ENCODE measurements around the gene SH2B2.

SH2B2 gene

DNA sequence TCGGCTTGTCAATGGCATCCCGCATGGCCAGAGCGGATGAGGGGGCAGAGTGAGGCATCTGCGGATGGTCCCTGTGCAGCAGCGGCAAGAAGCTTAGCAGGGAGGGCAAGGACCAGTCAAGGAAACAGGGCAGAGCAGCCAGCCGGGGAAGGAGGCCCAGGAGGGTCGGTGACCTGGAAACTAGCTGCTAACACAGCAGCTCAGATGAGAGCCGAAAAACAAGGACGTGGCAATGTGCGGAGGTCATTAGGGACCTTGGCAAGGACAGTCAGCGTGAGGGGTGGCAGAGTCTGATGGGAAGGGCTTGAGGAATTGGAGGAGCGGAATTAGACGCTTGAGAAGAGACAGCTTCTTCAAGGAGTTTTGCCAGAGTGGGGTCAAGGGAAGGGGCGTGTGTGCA, 20.1 kb upstream of the SH2B2 start:
- no peak for DNase-seq (ENCODE audit: low spot score)

DNA sequence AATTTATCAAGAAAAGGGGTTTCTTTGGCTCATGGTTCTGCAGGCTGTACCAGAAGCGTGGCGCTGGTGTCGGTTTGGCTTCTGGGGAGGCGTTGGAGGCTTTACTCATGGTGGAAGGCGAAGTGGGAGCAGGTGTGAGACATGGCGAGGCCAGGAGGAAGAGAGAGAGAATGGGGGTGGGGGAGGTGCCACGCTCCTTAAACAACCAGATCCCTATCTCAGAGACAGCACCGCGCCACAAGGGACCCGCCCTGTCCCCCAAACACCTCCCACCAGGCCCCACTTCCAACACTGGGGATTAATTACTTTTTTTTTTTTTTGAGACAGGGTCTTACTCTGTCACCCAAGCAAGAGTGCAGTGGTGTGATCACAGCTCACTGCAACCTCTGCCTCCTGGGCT, 18.0 kb upstream of the SH2B2 start:
- no peak for DNase-seq (ENCODE audit: low spot score)

DNA sequence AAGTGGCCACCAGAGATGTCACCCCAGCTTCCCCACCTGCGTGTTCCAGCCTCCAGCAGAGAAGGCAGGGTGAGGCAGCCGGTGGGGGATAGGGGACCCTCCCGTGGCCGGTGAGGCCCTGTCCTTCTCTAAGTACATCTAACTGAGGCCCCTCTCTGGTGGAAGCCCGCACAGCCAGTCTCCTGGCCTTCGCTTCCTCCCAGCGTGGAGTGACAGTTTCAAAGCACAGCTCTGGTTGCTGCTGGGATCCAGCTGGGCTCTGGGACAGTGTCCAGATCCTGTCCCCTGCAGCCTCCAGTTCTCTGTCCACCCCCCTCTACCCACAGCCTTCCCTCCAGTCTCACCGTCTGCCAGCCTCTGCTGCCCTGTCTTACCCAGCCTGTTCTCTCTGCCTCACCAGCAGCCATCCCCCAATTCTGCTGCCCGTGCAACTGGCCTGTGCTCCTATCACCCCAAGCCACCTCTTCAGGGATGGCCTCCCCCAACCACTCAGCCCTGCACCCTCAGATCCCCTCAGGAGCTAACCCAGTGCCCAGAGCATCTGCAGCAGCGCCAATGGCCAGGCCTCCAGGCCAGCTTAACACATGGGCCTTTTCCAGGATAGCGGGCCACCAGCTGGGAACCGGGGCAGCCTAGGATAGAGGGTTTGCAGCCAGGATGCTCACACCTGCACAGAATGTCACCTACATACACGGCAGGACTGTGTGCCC, 16.3 kb upstream of the SH2B2 start:
- DNase-seq (ENCODE audit: low spot score), result no peak

DNA sequence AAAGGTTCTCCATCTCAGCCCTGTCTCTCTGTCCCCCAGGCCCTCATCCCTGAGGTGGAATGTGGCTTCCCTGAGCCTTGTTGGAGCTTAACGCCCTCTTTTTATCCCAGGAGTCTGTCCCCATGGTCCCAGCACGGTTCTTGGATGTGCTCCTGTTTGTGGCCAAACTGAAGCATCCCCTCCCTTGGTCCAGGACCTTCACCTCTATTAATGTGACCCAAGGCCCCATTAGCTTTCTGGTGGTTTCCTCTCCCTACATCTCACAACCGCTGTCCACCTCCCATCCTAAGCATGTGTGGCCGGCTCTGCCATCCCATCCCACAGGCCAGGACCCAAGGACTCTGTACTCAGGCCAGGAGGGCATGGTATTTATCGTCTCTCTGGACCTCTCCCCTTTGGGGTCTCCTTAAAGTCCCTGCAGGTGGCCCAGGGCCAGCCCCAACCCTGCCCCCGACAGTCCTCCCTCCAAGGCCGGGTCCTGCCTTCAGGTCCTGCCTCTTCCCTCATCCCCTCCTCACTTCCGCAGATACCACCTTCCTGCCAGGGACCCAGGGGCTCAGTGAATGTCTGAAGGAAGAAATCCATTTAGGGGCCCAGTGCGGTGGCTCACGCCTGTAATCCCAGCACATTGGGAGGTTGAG, 15.4 kb upstream of the SH2B2 start:
- DNase-seq (ENCODE audit: low spot score), result no peak

DNA sequence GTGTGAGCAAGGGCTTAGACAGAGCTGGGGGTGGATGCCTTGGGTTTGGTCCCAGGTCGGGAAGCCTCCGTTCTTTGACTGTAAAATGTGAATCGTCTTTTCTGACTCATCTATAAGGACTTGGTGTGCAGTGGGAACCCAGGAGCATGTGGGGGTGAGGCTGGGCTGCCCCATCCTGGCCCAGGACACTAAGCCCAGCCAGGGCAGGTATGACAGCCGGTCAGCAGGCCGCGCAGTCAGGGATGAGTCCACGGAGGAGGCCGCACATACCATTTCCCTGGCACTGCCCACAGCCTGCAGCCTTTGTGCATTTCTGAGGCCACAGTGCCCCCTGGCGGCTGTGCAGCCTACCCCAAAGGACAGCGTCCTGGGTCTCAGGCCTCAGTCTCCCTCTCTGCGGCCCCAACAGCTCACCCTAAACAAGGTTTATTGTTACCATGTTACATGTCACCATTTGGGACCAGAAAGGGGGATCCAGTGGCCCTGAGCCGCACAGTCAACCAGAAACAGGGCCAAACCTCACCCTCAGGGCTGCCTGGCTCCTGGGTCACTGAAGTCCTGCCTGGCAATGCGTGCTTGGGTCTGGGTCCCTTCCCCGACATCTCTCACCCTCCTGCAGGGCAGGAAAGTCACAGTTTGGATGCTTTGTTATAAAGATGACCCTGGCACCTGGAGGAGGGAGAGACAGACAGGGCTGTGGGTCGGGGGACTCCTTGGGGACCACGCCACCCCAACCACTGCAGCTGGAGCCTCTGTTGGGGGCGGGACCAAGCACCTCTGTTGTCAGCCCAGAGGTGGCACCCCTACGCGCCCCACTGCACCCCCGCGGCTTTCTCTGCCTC, 14.4 kb upstream of the SH2B2 start:
- DNase-seq (ENCODE audit: low spot score), result peak; percentile 84

DNA sequence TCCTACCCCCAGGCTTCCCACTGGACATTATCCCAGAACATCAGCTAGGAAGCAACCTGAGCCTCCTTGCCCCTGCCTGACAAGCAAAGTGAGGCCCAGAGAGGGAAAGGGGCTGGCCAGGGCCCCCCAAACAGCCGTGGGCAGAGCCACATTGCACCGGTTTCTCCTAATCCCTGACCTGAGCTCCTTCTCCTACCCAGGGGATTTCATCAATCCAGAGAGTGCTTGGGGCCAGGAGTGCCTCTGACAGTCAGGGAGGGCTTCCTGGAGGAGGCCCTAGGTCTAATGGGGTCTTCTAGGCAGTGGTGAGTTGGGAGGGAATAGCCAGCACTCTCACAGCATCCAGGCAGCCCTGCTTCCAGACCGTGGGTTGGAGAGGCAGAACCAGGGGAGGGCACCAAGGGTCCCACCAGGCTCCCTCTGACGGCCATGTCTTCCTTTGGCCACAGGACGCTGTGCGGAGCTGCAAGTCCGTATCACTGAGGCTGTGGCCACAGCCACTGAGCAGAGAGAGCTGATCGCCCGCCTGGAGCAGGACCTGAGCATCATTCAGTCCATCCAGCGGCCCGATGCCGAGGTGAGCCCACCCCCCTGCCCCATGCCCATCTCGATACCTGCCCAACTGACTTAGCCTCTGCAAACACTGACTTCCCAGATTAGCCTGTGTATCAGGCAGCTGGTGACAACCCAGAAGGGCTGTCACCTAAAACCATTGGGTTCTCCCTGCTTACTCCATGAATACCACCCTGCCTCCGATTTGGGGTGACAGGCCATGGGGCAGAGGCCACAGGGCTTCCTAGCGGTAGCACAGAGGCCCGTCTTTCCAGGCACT, 13.5 kb upstream of the SH2B2 start:
- DNase-seq (ENCODE audit: low spot score), result no peak

DNA sequence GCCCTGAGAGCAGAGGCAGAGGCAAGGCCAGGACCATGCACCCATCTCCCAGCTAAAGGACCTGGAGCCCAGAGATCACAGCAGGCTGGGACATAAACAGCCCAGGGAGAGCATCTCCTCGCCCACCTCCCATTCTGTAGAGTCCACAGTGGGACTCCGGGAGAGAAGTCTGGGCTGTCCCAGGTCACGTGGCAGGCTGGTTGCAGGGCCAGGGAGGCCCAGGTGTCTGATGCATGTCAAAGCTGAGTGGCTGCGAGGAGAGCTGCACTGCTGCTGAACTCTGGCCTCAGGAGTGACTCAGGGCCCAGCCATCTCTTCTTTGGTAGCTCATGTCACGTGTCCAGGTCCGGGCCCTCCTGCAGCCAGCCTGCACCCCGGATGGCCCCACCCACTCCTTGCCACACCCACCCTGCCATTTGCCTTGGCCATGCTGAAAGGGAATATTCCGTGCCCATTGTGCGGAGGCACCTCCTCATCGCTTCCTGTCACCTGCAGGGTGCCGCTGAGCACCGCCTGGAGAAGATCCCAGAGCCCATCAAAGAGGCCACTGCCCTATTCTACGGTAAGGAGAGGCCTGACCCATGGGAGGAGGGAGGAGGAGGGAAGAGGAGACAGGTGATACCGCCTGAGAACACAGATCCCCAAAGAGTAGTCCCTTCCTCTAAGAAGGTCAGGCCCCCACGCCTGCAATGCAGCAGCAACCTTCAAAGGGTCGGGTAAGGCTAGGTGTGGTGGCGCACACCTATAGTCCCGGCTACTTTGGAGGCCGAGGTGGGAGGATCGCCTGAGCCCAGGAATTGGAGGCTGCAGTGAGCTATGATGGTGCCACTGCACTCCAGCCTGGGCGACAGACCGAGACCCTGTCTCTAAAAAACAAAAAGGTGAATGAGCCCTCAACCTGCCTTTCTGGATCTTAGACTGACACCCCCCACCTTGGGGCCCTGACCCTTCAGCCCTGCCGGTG, 12.6 kb upstream of the SH2B2 start:
- DNase-seq (ENCODE audit: low spot score), result no peak

DNA sequence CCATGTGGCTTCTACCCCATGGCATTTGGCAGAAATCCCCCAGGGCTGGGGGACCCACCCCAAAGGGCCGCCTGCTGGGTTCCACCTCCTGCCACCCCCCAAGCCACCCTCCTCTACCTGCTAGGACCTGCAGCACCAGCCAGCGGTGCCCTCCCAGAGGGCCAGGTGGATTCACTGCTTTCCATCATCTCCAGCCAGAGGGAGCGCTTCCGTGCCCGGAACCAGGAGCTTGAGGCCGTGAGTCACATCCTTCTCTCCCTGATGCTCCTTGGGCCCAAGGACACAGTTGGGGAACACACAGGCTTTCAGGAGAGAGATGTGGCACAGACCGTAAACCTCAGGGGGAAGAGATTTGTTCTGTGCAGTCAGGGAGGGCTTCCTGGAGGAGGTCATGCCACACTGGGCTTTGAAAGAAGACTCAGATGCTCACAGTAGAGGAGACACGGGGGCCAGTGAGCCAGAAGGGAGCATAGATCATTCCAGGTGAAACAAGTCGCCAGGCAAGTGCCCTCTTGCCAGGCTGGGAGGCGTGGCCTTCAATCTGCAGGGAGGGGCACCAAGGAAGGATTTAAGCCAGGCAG, 11.5 kb upstream of the SH2B2 start:
- no peak for DNase-seq (ENCODE audit: low spot score)

DNA sequence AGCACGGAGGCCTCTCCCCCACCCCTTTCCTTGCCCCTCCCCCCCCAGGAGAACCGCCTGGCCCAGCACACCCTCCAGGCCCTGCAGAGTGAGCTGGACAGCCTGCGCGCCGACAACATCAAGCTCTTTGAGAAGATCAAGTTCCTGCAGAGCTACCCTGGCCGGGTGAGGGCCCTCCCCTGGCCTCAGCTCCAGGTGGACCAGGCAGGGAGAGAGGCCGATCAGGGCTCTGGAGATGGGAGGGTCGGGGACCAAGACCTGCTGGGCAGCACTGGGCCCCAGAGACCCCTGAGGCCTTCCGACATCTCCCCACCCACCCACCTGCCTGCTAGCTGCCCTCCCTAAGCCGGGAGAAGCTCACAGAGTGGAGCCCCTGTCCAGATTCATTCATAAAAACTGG, 8.8 kb upstream of the SH2B2 start:
- no peak for DNase-seq (ENCODE audit: low spot score)

DNA sequence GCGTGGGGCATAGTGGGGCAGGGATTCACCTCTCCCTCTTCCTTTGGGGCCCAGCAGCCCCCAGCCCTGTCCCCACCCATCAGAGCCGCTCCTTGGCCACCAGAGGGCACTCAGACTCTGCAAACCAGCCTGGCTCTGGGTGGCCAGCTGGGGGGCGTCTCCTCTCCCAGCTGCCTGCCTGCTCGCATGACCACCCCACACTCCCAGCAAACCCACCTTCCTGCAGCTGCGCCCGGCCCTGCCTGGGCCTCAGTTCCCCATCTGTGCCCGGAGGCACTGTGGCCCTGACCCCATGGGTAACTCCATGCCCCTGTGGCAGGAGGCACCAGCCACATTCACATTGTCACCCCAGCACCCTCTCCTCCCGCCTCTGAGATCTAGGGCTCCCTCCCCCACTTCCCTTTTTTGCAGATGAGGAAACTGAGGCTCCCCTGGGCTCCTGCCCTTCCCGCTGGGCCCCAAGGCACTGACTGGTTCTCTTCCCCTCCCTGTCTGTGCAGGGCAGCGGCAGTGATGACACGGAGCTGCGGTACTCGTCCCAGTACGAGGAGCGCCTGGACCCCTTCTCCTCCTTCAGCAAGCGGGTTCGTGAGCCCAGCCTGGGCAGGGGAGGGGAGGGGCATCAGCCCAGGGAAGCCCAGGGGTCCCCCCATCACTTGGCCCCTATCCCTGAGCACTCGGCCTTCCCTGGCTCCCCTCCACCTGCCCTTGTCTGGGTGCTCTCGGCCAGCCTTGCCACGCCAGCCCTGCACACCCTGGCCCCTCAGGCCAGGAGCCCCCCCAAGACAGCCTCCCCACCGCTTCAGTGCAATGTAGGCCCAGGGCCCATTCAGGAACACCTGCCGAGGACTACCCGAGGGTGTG, 6.9 kb upstream of the SH2B2 start:
- DNase-seq (ENCODE audit: low spot score), result no peak

DNA sequence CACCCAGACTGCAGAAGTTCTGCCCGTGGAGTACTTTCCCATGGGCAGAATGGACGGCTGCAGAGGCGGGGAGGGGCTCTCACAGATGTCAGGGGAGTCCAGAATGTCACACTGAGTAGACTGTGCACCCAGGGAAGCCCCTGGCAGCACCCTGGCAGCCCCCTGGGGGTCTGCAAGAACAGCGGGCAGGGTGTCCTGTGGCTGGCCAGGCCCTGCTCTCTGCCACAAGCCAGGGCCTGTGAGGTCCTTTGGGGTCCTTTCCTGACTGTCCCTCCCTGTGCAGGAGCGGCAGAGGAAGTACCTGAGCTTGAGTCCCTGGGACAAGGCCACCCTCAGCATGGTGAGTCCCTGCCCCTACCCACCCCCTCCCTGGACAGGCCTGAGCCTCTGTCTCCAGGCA, 6.1 kb upstream of the SH2B2 start:
- DNase-seq (ENCODE audit: low spot score), result no peak

DNA sequence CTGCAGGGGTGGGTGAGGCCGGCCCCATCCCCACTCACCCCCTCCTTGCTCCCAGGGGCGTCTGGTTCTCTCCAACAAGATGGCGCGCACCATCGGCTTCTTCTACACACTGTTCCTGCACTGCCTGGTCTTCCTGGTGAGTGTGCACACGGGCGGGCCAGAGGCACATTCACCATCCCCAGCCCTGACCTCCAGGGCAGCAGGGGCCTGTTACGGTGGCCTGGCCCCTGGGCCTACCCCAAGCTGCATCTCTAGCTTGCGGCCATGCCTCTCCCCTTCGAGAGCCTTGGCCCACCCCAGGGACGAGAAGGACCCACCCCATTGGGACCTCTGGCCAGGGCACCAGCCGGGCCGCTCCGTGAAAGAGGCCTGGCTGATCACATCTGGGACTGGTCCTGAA, 4.9 kb upstream of the SH2B2 start:
- no peak for DNase-seq (ENCODE audit: low spot score)

DNA sequence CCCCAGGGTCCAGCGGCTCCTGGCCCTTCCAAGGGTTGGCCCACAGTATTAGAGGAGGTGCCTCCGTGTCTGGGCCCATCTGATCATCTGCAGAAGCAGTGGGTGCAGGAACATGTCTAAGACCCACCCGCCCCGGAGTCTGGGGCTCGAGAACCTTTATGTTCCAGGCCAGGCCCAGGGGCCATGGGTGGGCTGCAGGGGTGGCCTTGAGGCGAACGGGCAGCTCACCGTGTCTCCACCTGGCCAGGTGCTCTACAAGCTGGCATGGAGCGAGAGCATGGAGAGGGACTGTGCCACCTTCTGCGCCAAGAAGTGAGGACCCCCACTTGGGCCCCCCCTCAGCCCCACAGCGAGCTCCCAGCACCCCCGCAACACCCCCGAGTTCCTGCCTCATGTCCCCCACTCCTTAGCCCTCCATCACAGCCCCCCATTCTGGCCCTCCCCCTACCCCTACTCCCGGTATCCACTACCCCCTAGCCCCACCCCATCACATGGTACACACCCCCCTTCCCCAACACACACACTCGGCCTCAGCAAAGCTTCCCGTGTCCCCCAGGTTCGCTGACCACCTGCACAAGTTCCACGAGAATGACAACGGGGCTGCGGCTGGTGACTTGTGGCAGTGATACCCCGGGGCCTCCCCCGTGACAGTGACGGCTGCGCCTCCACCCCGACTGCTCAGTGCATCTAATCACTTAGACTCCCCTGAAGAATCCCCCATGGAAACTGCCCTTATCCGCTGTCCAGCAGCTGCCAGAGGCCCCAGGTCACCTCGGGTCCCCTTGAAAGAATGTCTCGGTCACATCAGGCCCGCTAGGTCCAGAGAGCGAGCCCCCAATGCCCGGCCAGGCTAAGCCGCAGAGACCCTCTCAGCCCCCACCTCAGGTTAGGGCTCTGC, 4.0 kb upstream of the SH2B2 start:
- DNase-seq (ENCODE audit: low spot score), result no peak

DNA sequence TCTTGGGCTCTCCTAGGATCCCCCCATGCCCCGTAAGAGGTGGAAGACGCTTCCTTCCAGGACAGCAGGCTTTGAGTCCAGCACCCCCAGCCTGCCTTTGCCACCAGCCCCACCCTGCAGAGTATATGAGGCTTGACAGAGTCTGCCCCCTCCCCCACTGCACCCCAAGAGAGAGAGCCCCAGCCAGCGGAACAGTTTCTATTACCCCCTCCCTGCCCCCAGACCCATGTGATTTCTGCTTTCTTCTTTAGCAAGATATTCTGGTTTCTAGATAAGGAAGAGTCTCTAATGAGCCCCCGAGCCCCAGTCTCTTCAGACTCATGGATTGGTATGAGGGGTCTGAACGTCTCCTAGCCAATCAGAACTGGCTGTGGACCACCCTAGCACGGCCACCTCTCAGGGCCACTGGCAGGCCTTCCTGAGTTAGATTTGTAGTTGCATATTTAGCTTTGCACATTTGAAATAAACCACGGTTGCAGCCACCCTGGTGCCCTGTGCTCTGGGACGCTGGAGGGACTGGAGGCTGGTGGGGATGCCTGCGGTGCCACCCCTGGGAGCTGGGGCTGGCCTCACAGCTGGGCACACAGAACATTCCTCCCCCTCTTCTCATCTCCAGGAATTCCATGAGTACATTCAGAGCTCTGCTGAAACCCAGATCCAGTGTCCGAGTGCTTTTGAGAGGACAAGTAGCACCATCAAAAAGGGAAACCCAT, 3.0 kb upstream of the SH2B2 start:
- DNase-seq (ENCODE audit: low spot score), result no peak

DNA sequence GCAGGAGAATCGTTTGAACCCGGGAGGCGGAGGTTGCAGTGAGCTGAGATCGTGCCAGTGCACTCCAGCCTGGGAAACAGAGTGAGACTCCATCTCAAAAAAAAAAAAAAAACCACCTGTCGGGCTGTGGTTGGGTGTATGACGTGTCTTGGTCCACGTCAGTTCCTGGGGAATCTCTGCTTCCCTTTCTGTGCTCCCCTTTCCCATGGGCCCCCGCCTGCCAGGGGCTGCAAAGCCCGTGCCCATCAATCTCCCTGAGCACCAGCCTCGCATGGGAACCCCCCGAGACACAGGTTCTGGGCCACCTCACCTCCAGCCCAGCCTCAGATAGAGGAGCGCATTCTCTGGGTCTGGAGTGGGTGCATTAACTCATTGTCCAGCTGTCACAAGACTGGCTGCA, 2.3 kb upstream of the SH2B2 start:
- no peak for DNase-seq (ENCODE audit: low spot score)

DNA sequence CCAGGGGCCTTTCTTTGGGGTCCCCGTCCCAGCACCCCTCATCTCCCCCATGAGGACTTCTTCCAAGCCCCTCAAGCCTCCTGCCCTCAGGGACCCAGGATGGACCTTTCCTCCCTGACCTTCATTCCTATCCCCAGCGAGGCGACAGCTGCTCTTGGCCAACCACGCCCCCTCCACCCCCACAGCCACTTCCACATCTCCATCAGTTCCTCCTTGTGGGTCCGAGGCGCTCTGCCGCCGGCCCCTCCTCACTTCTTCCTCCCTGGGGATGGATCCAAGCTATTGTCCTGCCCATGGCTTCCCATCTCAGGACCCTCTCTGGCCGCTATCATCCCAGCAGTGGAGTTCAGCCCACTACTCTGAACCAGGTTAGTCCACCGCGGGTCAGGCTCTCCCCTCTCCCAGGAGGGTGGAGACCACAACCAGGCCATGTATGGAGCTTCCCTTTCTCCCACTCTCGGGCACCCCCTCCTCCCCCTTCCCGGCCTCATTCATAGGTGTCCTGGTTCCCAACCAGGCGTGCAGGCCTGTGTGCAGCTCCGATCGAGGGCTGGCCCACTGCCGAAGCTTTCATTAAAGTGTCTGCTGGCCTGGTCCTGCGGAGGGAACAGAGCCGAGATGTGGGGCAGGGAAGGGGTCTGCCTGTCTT, 1.7 kb upstream of the SH2B2 start:
- no peak for DNase-seq (ENCODE audit: low spot score)

DNA sequence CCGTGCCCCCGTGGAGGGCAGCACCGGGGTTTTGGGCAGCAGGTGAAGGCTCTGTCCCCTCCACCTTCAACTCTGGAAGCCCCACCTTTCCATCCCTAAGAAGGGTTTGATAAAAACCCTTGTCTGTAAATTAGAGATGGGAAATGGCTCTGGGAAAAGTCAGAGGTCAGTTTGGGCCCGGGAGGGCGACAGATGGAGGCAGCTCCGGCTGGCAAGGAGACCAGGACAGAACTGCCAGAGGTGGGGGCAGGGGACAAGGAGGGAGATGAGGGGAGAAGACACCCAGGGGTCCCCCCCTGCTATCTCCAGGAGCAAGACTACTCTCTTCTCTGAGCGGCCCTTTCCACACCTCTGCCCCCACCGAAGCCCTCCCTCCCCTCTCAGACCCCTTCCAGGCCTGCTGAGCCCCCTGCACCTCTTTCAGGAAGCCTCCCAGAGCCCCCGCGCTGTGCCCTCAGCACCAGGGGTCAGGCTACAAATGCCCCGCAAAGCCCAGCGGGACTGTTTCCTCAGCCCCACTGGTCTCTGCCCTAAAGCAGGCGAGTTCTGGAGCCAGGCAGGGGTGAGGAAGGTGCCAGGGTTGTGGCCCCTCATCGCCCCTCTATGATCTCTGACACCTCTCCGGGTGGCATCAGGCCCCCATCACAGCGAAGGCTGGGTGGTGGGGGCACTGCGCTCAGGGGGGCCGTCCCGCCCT, 980 bp upstream of the SH2B2 start:
- no peak for DNase-seq (ENCODE audit: low spot score)

Measured in left forelimb (tissue), 1 donor.